Ishikawa (cell line): ENCODE data around the gene PCYT1B.
A peak's percentile ranks its signal among the peaks of the same experiment; 100 is the strongest.

Source experiments
- CEBPB ChIP-seq: IDR thresholded peaks from 2 replicates; pipeline ENCODE4 v1.6.1; 2012
- CREB1 ChIP-seq: IDR thresholded peaks from 2 replicates; pipeline ENCODE4 v1.6.1; 2012; ENCODE audit warnings: low read depth
- EGR1 ChIP-seq: IDR thresholded peaks from 2 replicates; pipeline ENCODE4 v1.6.1; 2012
- EP300 ChIP-seq: IDR thresholded peaks from 2 replicates; pipeline ENCODE4 v1.6.1; 2012; ENCODE audit warnings: borderline replicate concordance
- FOXM1 ChIP-seq: IDR thresholded peaks from 2 replicates; pipeline ENCODE4 v1.6.1; 2012; ENCODE audit warnings: low read depth, borderline replicate concordance
- MAX ChIP-seq: IDR thresholded peaks from 2 replicates; pipeline ENCODE4 v1.6.1; 2012
- NFIC ChIP-seq: IDR thresholded peaks from 2 replicates; pipeline ENCODE4 v1.6.1; 2012
- RAD21 ChIP-seq: IDR thresholded peaks from 2 replicates; pipeline ENCODE4 v1.6.1; 2012; ENCODE audit warnings: low read depth
- REST ChIP-seq: IDR thresholded peaks from 2 replicates; pipeline ENCODE4 v1.6.1; 2012; ENCODE audit warnings: low read depth, mild to moderate bottlenecking
- TAF1 ChIP-seq: IDR thresholded peaks from 2 replicates; pipeline ENCODE4 v1.6.1; 2012; ENCODE audit warnings: low read depth, mild to moderate bottlenecking
- TCF12 ChIP-seq: IDR thresholded peaks from 2 replicates; pipeline ENCODE4 v1.6.1; 2012; ENCODE audit warnings: low read depth
- TEAD4 ChIP-seq: IDR thresholded peaks from 2 replicates; pipeline ENCODE4 v1.6.1; 2012
- USF1 ChIP-seq: IDR thresholded peaks from 2 replicates; pipeline ENCODE4 v1.6.1; 2012
- YY1 ChIP-seq: IDR thresholded peaks from 2 replicates; pipeline ENCODE4 v1.6.1; 2012; ENCODE audit warnings: low read depth
- ZBTB7A ChIP-seq: IDR thresholded peaks from 2 replicates; pipeline ENCODE4 v1.6.1; 2012; ENCODE audit warnings: low read depth

The PCYT1B gene

GRCh38 chrX:24542756-24543155 lies 104.4 kb downstream of the PCYT1B start:
- TF ChIP-seq CREB1: no peak
- no peak for TF ChIP-seq CEBPB
- no peak for TF ChIP-seq REST
- no peak for TF ChIP-seq USF1
- TF ChIP-seq RAD21: no peak
- no peak for TF ChIP-seq EP300
- no peak for TF ChIP-seq NFIC
- TF ChIP-seq TEAD4: no peak
- TF ChIP-seq TAF1: no peak
- TF ChIP-seq MAX: no peak
- TF ChIP-seq FOXM1: no peak
- TF ChIP-seq EGR1: no peak
- TF ChIP-seq ZBTB7A: no peak
- no peak for TF ChIP-seq TCF12
- no peak for TF ChIP-seq YY1

GRCh38 chrX:24536551-24536950 lies 110.6 kb downstream of the PCYT1B start:
- TF ChIP-seq CEBPB (no peak), ZBTB7A (no peak), TCF12 (no peak), YY1 (no peak), CREB1 (no peak), EP300 (no peak), USF1 (no peak), FOXM1 (no peak), TEAD4 (no peak)

GRCh38 chrX:24528605-24529004 lies 118.5 kb downstream of the PCYT1B start:
- TF ChIP-seq TCF12: no peak
- no peak for TF ChIP-seq NFIC
- no peak for TF ChIP-seq FOXM1

- no peak for TF ChIP-seq EGR1
- no peak for TF ChIP-seq MAX
Measured at GRCh38 chrX:24526616-24527015, 120.5 kb downstream of the PCYT1B start.

- TF ChIP-seq MAX (no peak), ZBTB7A (no peak), CREB1 (no peak), CEBPB (no peak)
Measured at GRCh38 chrX:24525455-24525854, 121.7 kb downstream of the PCYT1B start.

GRCh38 chrX:24520472-24520871 lies 126.7 kb downstream of the PCYT1B start:
- TF ChIP-seq REST (no peak), TAF1 (no peak), EP300 (no peak), CEBPB (no peak), EGR1 (no peak), TCF12 (no peak)

- TF ChIP-seq CEBPB (no peak), RAD21 (peak; percentile 36; the same call in 1 of the 2 replicates)
Measured at GRCh38 chrX:24515447-24515846, 131.7 kb downstream of the PCYT1B start.

GRCh38 chrX:24513416-24513815 lies 133.7 kb downstream of the PCYT1B start:
- TF ChIP-seq NFIC (no peak), FOXM1 (no peak)
